GM12878 (cell line): ENCODE results near the gene DAO. TPM values are rescaled to one million over a fixed set of nuclear protein-coding genes. Genes with fewer than 3 reads are reported as not detected.

Experiments used
- ASH2L ChIP-seq: fragments of 300-600, 200-600 bp; sonication (generic); IDR thresholded peaks from 2 replicates; pipeline ENCODE4 v1.6.1; 2017; ENCODE audit warnings: low read depth, mild to moderate bottlenecking, borderline replicate concordance
- ATF2 ChIP-seq: IDR thresholded peaks from 2 replicates; pipeline ENCODE4 v1.6.1; 2012; ENCODE audit warnings: low read length, inconsistent platforms
- BHLHE40 ChIP-seq, 2 experiments: fragments of 450-650 bp in 1 of 2; IDR thresholded peaks; 2 replicates each; pipeline ENCODE4 v1.6.1; 2011 to 2017; ENCODE audit warnings: low read depth in 2 of 2, borderline replicate concordance in 1 of 2, improper control_type of control experiment in 1 of 2, low read length in 1 of 2, mild to moderate bottlenecking in 1 of 2
- CHD1 ChIP-seq: IDR thresholded peaks from 2 replicates; pipeline ENCODE4 v1.6.1; 2012; ENCODE audit warnings: low read depth, low read length, improper control_type of control experiment
- CREB1 ChIP-seq: IDR thresholded peaks from 2 replicates; pipeline ENCODE4 v1.6.1; 2012; ENCODE audit warnings: low read depth, mild to moderate bottlenecking, inconsistent platforms
- EGR1 ChIP-seq, 2 experiments: IDR thresholded peaks; 1 replicate in 1 of 2; 2 replicates in 1 of 2; pipeline ENCODE4 v1.6.1; 2011 to 2012; ENCODE audit warnings: low read depth in 2 of 2, low read length in 2 of 2, borderline replicate concordance in 1 of 2, mild to moderate bottlenecking in 1 of 2, moderate library complexity in 1 of 2
- JUND ChIP-seq: IDR thresholded peaks from 2 replicates; pipeline ENCODE4 v1.6.1; 2012; ENCODE audit warnings: low read depth, mild to moderate bottlenecking, low read length, improper control_type of control experiment, moderate library complexity
- LARP7 ChIP-seq: fragments of 450-650 bp; IDR thresholded peaks from 2 replicates; pipeline ENCODE4 v1.6.1; 2017; ENCODE audit warnings: mild to moderate bottlenecking
- MAX ChIP-seq: IDR thresholded peaks from 2 replicates; pipeline ENCODE4 v1.6.1; 2012; ENCODE audit warnings: low read depth, low read length, improper control_type of control experiment
- MEF2A ChIP-seq: IDR thresholded peaks from 2 replicates; pipeline ENCODE4 v1.6.1; 2011; ENCODE audit warnings: low read depth, mild to moderate bottlenecking, low read length, moderate library complexity; ENCODE audit not compliant: insufficient read depth
- MEF2B ChIP-seq: fragments of 450-650 bp; IDR thresholded peaks from 2 replicates; pipeline ENCODE4 v1.6.1; 2018; ENCODE audit warnings: mild to moderate bottlenecking, moderate library complexity; ENCODE audit not compliant: partially characterized antibody, poor library complexity, severe bottlenecking
- NBN ChIP-seq: fragments of 450-650 bp; IDR thresholded peaks from 2 replicates; pipeline ENCODE4 v1.6.1; 2016
- NFXL1 ChIP-seq: fragments of 450-650 bp; IDR thresholded peaks from 2 replicates; pipeline ENCODE4 v1.6.1; 2017; ENCODE audit warnings: antibody characterized with exemption, mild to moderate bottlenecking, borderline replicate concordance
- PKNOX1 ChIP-seq: fragments of 450-650 bp; IDR thresholded peaks from 2 replicates; pipeline ENCODE4 v1.6.1; 2016; ENCODE audit warnings: mild to moderate bottlenecking
- POLR2A ChIP-seq: IDR thresholded peaks from 2 replicates; pipeline ENCODE4 v1.6.1; 2011; ENCODE audit warnings: low read depth, mild to moderate bottlenecking, low read length
- RAD21 ChIP-seq: IDR thresholded peaks from 2 replicates; pipeline ENCODE4 v1.6.1; 2011; ENCODE audit warnings: mild to moderate bottlenecking, low read depth, low read length, moderate library complexity; ENCODE audit not compliant: insufficient read depth
- RAD51 ChIP-seq: fragments of 450-650 bp; IDR thresholded peaks from 2 replicates; pipeline ENCODE4 v1.6.1; 2016; ENCODE audit warnings: moderate library complexity, mild to moderate bottlenecking, inconsistent platforms
- RELB ChIP-seq: fragments of 450-650 bp; IDR thresholded peaks from 2 replicates; pipeline ENCODE4 v1.6.1; 2017; ENCODE audit warnings: low read depth, mild to moderate bottlenecking, moderate library complexity
- SIX5 ChIP-seq: IDR thresholded peaks from 2 replicates; pipeline ENCODE4 v1.6.1; 2011; ENCODE audit warnings: mild to moderate bottlenecking, low read depth, low read length, moderate library complexity; ENCODE audit not compliant: severe bottlenecking
- STAT3 ChIP-seq: IDR thresholded peaks from 2 replicates; pipeline ENCODE4 v1.6.1; 2011; ENCODE audit warnings: low read depth, low read length, improper control_type of control experiment
- TARDBP ChIP-seq: IDR thresholded peaks from 2 replicates; pipeline ENCODE4 v1.6.1; 2016; ENCODE audit warnings: borderline replicate concordance
- TBL1XR1 ChIP-seq: IDR thresholded peaks from 2 replicates; pipeline ENCODE4 v1.6.1; 2012; ENCODE audit warnings: low read depth, low read length, improper control_type of control experiment
- WRNIP1 ChIP-seq: IDR thresholded peaks from 2 replicates; pipeline ENCODE4 v1.6.1; 2011; ENCODE audit warnings: low read depth, low read length, improper control_type of control experiment, borderline replicate concordance
- YBX1 ChIP-seq: fragments of 450-650 bp; IDR thresholded peaks from 2 replicates; pipeline ENCODE4 v1.6.1; 2016; ENCODE audit warnings: antibody characterized with exemption
- ZNF207 ChIP-seq: fragments of 450-650 bp; IDR thresholded peaks from 2 replicates; pipeline ENCODE4 v1.6.1; 2014; ENCODE audit warnings: antibody characterized with exemption, mild to moderate bottlenecking, borderline replicate concordance
- ZNF274 ChIP-seq: IDR thresholded peaks from one replicate; pipeline ENCODE4 v1.8.0; 2011; ENCODE audit not compliant: insufficient read length, insufficient read depth
- polyA plus RNA-seq, 11 experiments: library from polyadenylated mRNA; depleted of rRNA in 4 of 11; unstranded in 6 of 11; stranded (reverse) in 5 of 11; fragments of >200 nt; fragmentation: Nextera tagmentation in 4 of 11; fragmentation: Illumina TruSeq in 1 of 11; extraction: Ambion mirVana in 4 of 11; extraction: Trizol in 1 of 11; gene quantifications; 1 replicate in 1 of 11; 2 replicates in 10 of 11; pipeline versions ENCODE4 v1.2.1 to v1.2.3, GENCODE V29; 2011 to 2016; ENCODE audit warnings: inconsistent platforms in 2 of 11, missing spikeins in 2 of 11, low read depth in 1 of 11
- total RNA-seq, 4 experiments: library from RNA; depleted of rRNA in 3 of 4; stranded (reverse); fragments of >200 nt in 3 of 4; fragmentation: Illumina TruSeq in 1 of 4; extraction: Trizol in 1 of 4; gene quantifications; 2 replicates each; pipeline versions ENCODE4 v1.2.1 to v1.2.3, GENCODE V29; 2013 to 2021

Gene DAO
- total and polyA plus RNA-seq, 10 of the 15 experiments (the other 5 are each of a cell fraction or from before 2014, with no cell fraction given) = 0.15 TPM; not detected in 9

GRCh38 chr12:108838194-108839017, 41.5 kb upstream of the DAO start (continued):
- no peak for TF ChIP-seq RAD21
- peak; percentile 55; the same call in 1 of the 2 replicates for TF ChIP-seq MEF2A
- TF ChIP-seq STAT3 = no peak
- peak; percentile 77 for TF ChIP-seq JUND
- TF ChIP-seq MEF2B = peak; percentile 77
- TF ChIP-seq POLR2A = peak; percentile 59; the same call in 1 of the 2 replicates
- TF ChIP-seq EGR1 (IDR thresholded peaks at IDR 0.05; ENCODE audit: borderline replicate concordance in 1 of 2, low read depth in 2 of 2, low read length in 2 of 2) = no peak
- TF ChIP-seq ZNF207 = no peak
- TF ChIP-seq YBX1 = no peak
- no peak for TF ChIP-seq WRNIP1
- TF ChIP-seq LARP7 = peak; percentile 58
- TF ChIP-seq TBL1XR1 = peak; percentile 85
- peak; percentile 96 to 98 for TF ChIP-seq BHLHE40 (IDR thresholded peaks at IDR 0.05; ENCODE audit: borderline replicate concordance in 1 of 2, low read depth in 2 of 2, low read length in 1 of 2)
- TF ChIP-seq ATF2 = peak; percentile 88
- peak; percentile 84 for TF ChIP-seq RELB
- TF ChIP-seq CHD1 = no peak
- TF ChIP-seq ZNF274 = no peak
- TF ChIP-seq PKNOX1 = peak; percentile 27; the same call in 1 of the 2 replicates
- TF ChIP-seq RAD51 = no peak
- TF ChIP-seq MAX = peak; percentile 73
- no peak for TF ChIP-seq NFXL1
- no peak for TF ChIP-seq TARDBP
- no peak for TF ChIP-seq ASH2L
- peak; percentile 48; the same call in 1 of the 2 replicates for TF ChIP-seq CREB1
- TF ChIP-seq NBN = peak; percentile 83
- TF ChIP-seq SIX5 = no peak
